HG03439 (cell line): ENCODE data around the gene MAN1A1.

Experiments
- ATAC-seq: cut with Tn5 transposase; IDR thresholded peaks from one replicate; pipeline ENCODE4 v1.9.1; 2021; ENCODE audit warnings: mild to moderate bottlenecking, moderate library complexity; ENCODE audit not compliant: unreplicated experiment

The MAN1A1 gene

GRCh38 chr6:119128252-119128912 is 221.2 kb downstream of the MAN1A1 start:
- no peak for ATAC-seq

GRCh38 chr6:119127627-119128026 is 221.9 kb downstream of the MAN1A1 start:
- no peak for ATAC-seq
